ENCODE results near the gene PRKAA2.

Gene PRKAA2

DNA sequence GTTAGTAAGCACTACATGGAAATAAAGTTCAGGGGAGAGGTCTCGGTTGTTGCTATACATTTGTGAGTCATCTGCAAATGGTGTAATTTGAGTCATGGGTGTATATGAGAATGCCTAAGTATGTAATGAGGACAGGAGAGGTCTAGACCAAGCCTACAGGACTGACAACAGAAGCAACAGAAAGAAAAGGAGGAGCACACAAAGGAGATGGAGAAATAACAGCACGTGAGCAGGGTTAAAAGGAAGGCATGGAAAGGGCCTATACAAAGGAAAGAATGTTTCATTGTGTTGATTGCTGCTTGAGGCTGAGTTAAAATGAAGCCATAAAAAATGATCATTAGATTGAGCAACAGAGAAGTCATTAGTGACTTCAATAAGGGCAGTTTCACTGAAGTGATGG lies 28.0 kb upstream of the PRKAA2 start (continued):
- TF ChIP-seq, protein P1, sequence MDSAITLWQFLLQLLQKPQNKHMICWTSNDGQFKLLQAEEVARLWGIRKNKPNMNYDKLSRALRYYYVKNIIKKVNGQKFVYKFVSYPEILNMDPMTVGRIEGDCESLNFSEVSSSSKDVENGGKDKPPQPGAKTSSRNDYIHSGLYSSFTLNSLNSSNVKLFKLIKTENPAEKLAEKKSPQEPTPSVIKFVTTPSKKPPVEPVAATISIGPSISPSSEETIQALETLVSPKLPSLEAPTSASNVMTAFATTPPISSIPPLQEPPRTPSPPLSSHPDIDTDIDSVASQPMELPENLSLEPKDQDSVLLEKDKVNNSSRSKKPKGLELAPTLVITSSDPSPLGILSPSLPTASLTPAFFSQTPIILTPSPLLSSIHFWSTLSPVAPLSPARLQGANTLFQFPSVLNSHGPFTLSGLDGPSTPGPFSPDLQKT (IDR thresholded peaks at IDR 0.05; ENCODE audit: borderline replicate concordance, low read depth, low read length) = no peak
- TF ChIP-seq GLIS1 (tag by site-specific recombination; IDR thresholded peaks at IDR 0.05) (no peak), ZNF341 (tag by site-specific recombination; IDR thresholded peaks at IDR 0.05; ENCODE audit: low read depth) (no peak), MYNN (tag by site-specific recombination; IDR thresholded peaks at IDR 0.05; ENCODE audit: borderline replicate concordance) (no peak), TRIM28 (IDR thresholded peaks at IDR 0.05; ENCODE audit: borderline replicate concordance, low read length) (peak; percentile 78; the same call in 1 of the 2 replicates), ZNF555 (tag by site-specific recombination; conservative IDR thresholded peaks at IDR 0.05) (no peak), ZNF416 (tag by site-specific recombination; IDR thresholded peaks at IDR 0.05) (no peak), ZNF558 (tag by site-specific recombination; IDR thresholded peaks at IDR 0.05) (no peak), ZXDB (tag by site-specific recombination; IDR thresholded peaks at IDR 0.05) (no peak), ZNF248 (tag by site-specific recombination; IDR thresholded peaks at IDR 0.05) (no peak), ZNF548 (tag by site-specific recombination; IDR thresholded peaks at IDR 0.05) (no peak), ZNF311 (tag by site-specific recombination; IDR thresholded peaks at IDR 0.05; ENCODE audit: borderline replicate concordance) (no peak), SP7 (tag by site-specific recombination; IDR thresholded peaks at IDR 0.05) (peak; percentile 61), ZNF514 (tag by site-specific recombination; IDR thresholded peaks at IDR 0.05) (no peak), OVOL3 (tag by site-specific recombination; IDR thresholded peaks at IDR 0.05) (no peak), ZNF623 (tag by site-specific recombination; IDR thresholded peaks at IDR 0.05) (no peak), REPIN1 (tag by site-specific recombination; IDR thresholded peaks at IDR 0.05; ENCODE audit: low read depth) (no peak), ZNF202 (tag by site-specific recombination; IDR thresholded peaks at IDR 0.05; ENCODE audit: borderline replicate concordance) (no peak), ZNF660 (tag by site-specific recombination; IDR thresholded peaks at IDR 0.05) (no peak), ZSCAN16 (tag by site-specific recombination; IDR thresholded peaks at IDR 0.05) (no peak), HOXA7 (CRISPR knock-in tag; IDR thresholded peaks at IDR 0.05; ENCODE audit: borderline replicate concordance) (no peak)
- TF ChIP-seq, protein P2, sequence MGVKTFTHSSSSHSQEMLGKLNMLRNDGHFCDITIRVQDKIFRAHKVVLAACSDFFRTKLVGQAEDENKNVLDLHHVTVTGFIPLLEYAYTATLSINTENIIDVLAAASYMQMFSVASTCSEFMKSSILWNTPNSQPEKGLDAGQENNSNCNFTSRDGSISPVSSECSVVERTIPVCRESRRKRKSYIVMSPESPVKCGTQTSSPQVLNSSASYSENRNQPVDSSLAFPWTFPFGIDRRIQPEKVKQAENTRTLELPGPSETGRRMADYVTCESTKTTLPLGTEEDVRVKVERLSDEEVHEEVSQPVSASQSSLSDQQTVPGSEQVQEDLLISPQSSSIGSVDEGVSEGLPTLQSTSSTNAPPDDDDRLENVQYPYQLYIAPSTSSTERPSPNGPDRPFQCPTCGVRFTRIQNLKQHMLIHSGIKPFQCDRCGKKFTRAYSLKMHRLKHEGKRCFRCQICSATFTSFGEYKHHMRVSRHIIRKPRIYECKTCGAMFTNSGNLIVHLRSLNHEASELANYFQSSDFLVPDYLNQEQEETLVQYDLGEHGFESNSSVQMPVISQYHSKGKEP (tag by site-specific recombination; IDR thresholded peaks at IDR 0.05) = no peak
- TF ChIP-seq, protein P3, sequence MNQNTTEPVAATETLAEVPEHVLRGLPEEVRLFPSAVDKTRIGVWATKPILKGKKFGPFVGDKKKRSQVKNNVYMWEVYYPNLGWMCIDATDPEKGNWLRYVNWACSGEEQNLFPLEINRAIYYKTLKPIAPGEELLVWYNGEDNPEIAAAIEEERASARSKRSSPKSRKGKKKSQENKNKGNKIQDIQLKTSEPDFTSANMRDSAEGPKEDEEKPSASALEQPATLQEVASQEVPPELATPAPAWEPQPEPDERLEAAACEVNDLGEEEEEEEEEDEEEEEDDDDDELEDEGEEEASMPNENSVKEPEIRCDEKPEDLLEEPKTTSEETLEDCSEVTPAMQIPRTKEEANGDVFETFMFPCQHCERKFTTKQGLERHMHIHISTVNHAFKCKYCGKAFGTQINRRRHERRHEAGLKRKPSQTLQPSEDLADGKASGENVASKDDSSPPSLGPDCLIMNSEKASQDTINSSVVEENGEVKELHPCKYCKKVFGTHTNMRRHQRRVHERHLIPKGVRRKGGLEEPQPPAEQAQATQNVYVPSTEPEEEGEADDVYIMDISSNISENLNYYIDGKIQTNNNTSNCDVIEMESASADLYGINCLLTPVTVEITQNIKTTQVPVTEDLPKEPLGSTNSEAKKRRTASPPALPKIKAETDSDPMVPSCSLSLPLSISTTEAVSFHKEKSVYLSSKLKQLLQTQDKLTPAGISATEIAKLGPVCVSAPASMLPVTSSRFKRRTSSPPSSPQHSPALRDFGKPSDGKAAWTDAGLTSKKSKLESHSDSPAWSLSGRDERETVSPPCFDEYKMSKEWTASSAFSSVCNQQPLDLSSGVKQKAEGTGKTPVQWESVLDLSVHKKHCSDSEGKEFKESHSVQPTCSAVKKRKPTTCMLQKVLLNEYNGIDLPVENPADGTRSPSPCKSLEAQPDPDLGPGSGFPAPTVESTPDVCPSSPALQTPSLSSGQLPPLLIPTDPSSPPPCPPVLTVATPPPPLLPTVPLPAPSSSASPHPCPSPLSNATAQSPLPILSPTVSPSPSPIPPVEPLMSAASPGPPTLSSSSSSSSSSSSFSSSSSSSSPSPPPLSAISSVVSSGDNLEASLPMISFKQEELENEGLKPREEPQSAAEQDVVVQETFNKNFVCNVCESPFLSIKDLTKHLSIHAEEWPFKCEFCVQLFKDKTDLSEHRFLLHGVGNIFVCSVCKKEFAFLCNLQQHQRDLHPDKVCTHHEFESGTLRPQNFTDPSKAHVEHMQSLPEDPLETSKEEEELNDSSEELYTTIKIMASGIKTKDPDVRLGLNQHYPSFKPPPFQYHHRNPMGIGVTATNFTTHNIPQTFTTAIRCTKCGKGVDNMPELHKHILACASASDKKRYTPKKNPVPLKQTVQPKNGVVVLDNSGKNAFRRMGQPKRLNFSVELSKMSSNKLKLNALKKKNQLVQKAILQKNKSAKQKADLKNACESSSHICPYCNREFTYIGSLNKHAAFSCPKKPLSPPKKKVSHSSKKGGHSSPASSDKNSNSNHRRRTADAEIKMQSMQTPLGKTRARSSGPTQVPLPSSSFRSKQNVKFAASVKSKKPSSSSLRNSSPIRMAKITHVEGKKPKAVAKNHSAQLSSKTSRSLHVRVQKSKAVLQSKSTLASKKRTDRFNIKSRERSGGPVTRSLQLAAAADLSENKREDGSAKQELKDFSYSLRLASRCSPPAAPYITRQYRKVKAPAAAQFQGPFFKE (tag by site-specific recombination; IDR thresholded peaks at IDR 0.05; ENCODE audit: borderline replicate concordance) = no peak
- TF ChIP-seq, protein P4, sequence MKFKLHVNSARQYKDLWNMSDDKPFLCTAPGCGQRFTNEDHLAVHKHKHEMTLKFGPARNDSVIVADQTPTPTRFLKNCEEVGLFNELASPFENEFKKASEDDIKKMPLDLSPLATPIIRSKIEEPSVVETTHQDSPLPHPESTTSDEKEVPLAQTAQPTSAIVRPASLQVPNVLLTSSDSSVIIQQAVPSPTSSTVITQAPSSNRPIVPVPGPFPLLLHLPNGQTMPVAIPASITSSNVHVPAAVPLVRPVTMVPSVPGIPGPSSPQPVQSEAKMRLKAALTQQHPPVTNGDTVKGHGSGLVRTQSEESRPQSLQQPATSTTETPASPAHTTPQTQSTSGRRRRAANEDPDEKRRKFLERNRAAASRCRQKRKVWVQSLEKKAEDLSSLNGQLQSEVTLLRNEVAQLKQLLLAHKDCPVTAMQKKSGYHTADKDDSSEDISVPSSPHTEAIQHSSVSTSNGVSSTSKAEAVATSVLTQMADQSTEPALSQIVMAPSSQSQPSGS (tag by site-specific recombination; IDR thresholded peaks at IDR 0.05; ENCODE audit: low read depth) = no peak
- TF ChIP-seq, protein P5, sequence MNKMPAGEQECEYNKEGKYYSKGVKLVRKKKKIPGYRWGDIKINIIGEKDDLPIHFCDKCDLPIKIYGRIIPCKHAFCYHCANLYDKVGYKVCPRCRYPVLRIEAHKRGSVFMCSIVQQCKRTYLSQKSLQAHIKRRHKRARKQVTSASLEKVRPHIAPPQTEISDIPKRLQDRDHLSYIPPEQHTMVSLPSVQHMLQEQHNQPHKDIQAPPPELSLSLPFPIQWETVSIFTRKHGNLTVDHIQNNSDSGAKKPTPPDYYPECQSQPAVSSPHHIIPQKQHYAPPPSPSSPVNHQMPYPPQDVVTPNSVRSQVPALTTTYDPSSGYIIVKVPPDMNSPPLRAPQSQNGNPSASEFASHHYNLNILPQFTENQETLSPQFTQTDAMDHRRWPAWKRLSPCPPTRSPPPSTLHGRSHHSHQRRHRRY (tag by site-specific recombination; IDR thresholded peaks at IDR 0.05) = no peak
- TF ChIP-seq, protein P6, sequence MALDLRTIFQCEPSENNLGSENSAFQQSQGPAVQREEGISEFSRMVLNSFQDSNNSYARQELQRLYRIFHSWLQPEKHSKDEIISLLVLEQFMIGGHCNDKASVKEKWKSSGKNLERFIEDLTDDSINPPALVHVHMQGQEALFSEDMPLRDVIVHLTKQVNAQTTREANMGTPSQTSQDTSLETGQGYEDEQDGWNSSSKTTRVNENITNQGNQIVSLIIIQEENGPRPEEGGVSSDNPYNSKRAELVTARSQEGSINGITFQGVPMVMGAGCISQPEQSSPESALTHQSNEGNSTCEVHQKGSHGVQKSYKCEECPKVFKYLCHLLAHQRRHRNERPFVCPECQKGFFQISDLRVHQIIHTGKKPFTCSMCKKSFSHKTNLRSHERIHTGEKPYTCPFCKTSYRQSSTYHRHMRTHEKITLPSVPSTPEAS (tag by site-specific recombination; IDR thresholded peaks at IDR 0.05) = no peak
- TF ChIP-seq, protein P7, sequence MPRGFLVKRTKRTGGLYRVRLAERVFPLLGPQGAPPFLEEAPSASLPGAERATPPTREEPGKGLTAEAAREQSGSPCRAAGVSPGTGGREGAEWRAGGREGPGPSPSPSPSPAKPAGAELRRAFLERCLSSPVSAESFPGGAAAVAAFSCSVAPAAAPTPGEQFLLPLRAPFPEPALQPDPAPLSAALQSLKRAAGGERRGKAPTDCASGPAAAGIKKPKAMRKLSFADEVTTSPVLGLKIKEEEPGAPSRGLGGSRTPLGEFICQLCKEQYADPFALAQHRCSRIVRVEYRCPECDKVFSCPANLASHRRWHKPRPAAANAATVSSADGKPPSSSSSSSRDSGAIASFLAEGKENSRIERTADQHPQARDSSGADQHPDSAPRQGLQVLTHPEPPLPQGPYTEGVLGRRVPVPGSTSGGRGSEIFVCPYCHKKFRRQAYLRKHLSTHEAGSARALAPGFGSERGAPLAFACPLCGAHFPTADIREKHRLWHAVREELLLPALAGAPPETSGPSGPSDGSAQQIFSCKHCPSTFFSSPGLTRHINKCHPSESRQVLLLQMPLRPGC (tag by site-specific recombination; IDR thresholded peaks at IDR 0.05) = peak; percentile 89
